Measurements from ENCODE around the gene SFI1.

The SFI1 gene

GRCh38 chr22:31492151-31492550 lies 4.2 kb upstream of the SFI1 start:
- TF ChIP-seq ZBTB7A (IDR thresholded peaks at IDR 0.05; ENCODE audit: low read depth) (no peak), EP300 (IDR thresholded peaks at IDR 0.05; ENCODE audit: borderline replicate concordance) (no peak), TEAD4 (IDR thresholded peaks at IDR 0.05) (no peak), CREB1 (IDR thresholded peaks at IDR 0.05; ENCODE audit: low read depth) (no peak), CEBPB (IDR thresholded peaks at IDR 0.05) (no peak)

- no peak for TF ChIP-seq MAX (IDR thresholded peaks at IDR 0.05)
- TF ChIP-seq EGR1 (IDR thresholded peaks at IDR 0.05): no peak
- TF ChIP-seq YY1 (IDR thresholded peaks at IDR 0.05; ENCODE audit: low read depth): no peak
- no peak for TF ChIP-seq REST (IDR thresholded peaks at IDR 0.05; ENCODE audit: low read depth)
- TF ChIP-seq TAF1 (IDR thresholded peaks at IDR 0.05; ENCODE audit: low read depth): no peak
- TF ChIP-seq FOXM1 (IDR thresholded peaks at IDR 0.05; ENCODE audit: borderline replicate concordance, low read depth): no peak
- TF ChIP-seq EP300 (IDR thresholded peaks at IDR 0.05; ENCODE audit: borderline replicate concordance): no peak
- TF ChIP-seq USF1 (IDR thresholded peaks at IDR 0.05): no peak
- TF ChIP-seq RAD21 (IDR thresholded peaks at IDR 0.05; ENCODE audit: low read depth): no peak
- TF ChIP-seq CREB1 (IDR thresholded peaks at IDR 0.05; ENCODE audit: low read depth): no peak
- no peak for TF ChIP-seq ZBTB7A (IDR thresholded peaks at IDR 0.05; ENCODE audit: low read depth)
- no peak for TF ChIP-seq NFIC (IDR thresholded peaks at IDR 0.05)
- no peak for TF ChIP-seq CEBPB (IDR thresholded peaks at IDR 0.05)
- no peak for TF ChIP-seq TEAD4 (IDR thresholded peaks at IDR 0.05)
Measured at GRCh38 chr22:31495343-31495742, 993 bp upstream of the SFI1 start.

GRCh38 chr22:31496735-31497146 lies 405 bp downstream of the SFI1 start:
- TF ChIP-seq TCF12 (IDR thresholded peaks at IDR 0.05; ENCODE audit: low read depth) (no peak), TEAD4 (IDR thresholded peaks at IDR 0.05) (no peak), YY1 (IDR thresholded peaks at IDR 0.05; ENCODE audit: low read depth) (no peak), TAF1 (IDR thresholded peaks at IDR 0.05; ENCODE audit: low read depth) (no peak), ZBTB7A (IDR thresholded peaks at IDR 0.05; ENCODE audit: low read depth) (no peak), FOXM1 (IDR thresholded peaks at IDR 0.05; ENCODE audit: borderline replicate concordance, low read depth) (no peak), RAD21 (IDR thresholded peaks at IDR 0.05; ENCODE audit: low read depth) (no peak), CEBPB (IDR thresholded peaks at IDR 0.05) (no peak), REST (IDR thresholded peaks at IDR 0.05; ENCODE audit: low read depth) (no peak)

- no peak for TF ChIP-seq FOXM1 (IDR thresholded peaks at IDR 0.05; ENCODE audit: borderline replicate concordance, low read depth)
- TF ChIP-seq EGR1 (IDR thresholded peaks at IDR 0.05): no peak
- no peak for TF ChIP-seq YY1 (IDR thresholded peaks at IDR 0.05; ENCODE audit: low read depth)
- TF ChIP-seq EP300 (IDR thresholded peaks at IDR 0.05; ENCODE audit: borderline replicate concordance): no peak
- TF ChIP-seq USF1 (IDR thresholded peaks at IDR 0.05): no peak
- TF ChIP-seq CREB1 (IDR thresholded peaks at IDR 0.05; ENCODE audit: low read depth): no peak
- no peak for TF ChIP-seq TEAD4 (IDR thresholded peaks at IDR 0.05)
- TF ChIP-seq TAF1 (IDR thresholded peaks at IDR 0.05; ENCODE audit: low read depth): no peak
- no peak for TF ChIP-seq ZBTB7A (IDR thresholded peaks at IDR 0.05; ENCODE audit: low read depth)
- no peak for TF ChIP-seq TCF12 (IDR thresholded peaks at IDR 0.05; ENCODE audit: low read depth)
- no peak for TF ChIP-seq REST (IDR thresholded peaks at IDR 0.05; ENCODE audit: low read depth)
- no peak for TF ChIP-seq MAX (IDR thresholded peaks at IDR 0.05)
- no peak for TF ChIP-seq RAD21 (IDR thresholded peaks at IDR 0.05; ENCODE audit: low read depth)
Measured at GRCh38 chr22:31497148-31497938, 1.0 kb downstream of the SFI1 start.
